ENCODE results near the gene COX20.

The COX20 gene

GRCh38 chr1:244852694-244853093, 17.2 kb downstream of the COX20 start:
- TF ChIP-seq GATA3 (IDR thresholded peaks at IDR 0.05; ENCODE audit: low read depth, low read length), result no peak
- TF ChIP-seq GATA2 (IDR thresholded peaks at IDR 0.05; ENCODE audit: low read depth, low read length), result no peak

GRCh38 chr1:244854166-244854565, 18.7 kb downstream of the COX20 start:
- TF ChIP-seq GATA3 (IDR thresholded peaks at IDR 0.05; ENCODE audit: low read depth, low read length) (no peak), GATA2 (IDR thresholded peaks at IDR 0.05; ENCODE audit: low read depth, low read length) (no peak)

- TF ChIP-seq GATA2 (IDR thresholded peaks at IDR 0.05; ENCODE audit: low read depth, low read length), result no peak
- TF ChIP-seq GATA3 (IDR thresholded peaks at IDR 0.05; ENCODE audit: low read depth, low read length), result no peak
These were observed 19.6 kb downstream of the COX20 start for GRCh38 chr1:244854865-244855578.

GRCh38 chr1:244857761-244858160, 22.3 kb downstream of the COX20 start:
- no peak for TF ChIP-seq GATA2 (IDR thresholded peaks at IDR 0.05; ENCODE audit: low read depth, low read length)
- no peak for TF ChIP-seq GATA3 (IDR thresholded peaks at IDR 0.05; ENCODE audit: low read depth, low read length)

GRCh38 chr1:244858357-244858756, 22.9 kb downstream of the COX20 start:
- no peak for TF ChIP-seq GATA2 (IDR thresholded peaks at IDR 0.05; ENCODE audit: low read depth, low read length)
- TF ChIP-seq GATA3 (IDR thresholded peaks at IDR 0.05; ENCODE audit: low read depth, low read length), result no peak

GRCh38 chr1:244860078-244860477, 24.6 kb downstream of the COX20 start:
- no peak for TF ChIP-seq GATA3 (IDR thresholded peaks at IDR 0.05; ENCODE audit: low read depth, low read length)
- TF ChIP-seq GATA2 (IDR thresholded peaks at IDR 0.05; ENCODE audit: low read depth, low read length), result no peak

GRCh38 chr1:244860914-244861610, 25.6 kb downstream of the COX20 start:
- TF ChIP-seq GATA3 (IDR thresholded peaks at IDR 0.05; ENCODE audit: low read depth, low read length) (no peak), GATA2 (IDR thresholded peaks at IDR 0.05; ENCODE audit: low read depth, low read length) (no peak)

GRCh38 chr1:244861683-244862082, 26.2 kb downstream of the COX20 start:
- TF ChIP-seq GATA3 (IDR thresholded peaks at IDR 0.05; ENCODE audit: low read depth, low read length), result no peak

- TF ChIP-seq GATA3 (IDR thresholded peaks at IDR 0.05; ENCODE audit: low read depth, low read length) (no peak), GATA2 (IDR thresholded peaks at IDR 0.05; ENCODE audit: low read depth, low read length) (no peak)
These were observed 26.9 kb downstream of the COX20 start for GRCh38 chr1:244862354-244862698.

GRCh38 chr1:244862699-244863490, 27.4 kb downstream of the COX20 start:
- TF ChIP-seq GATA2 (IDR thresholded peaks at IDR 0.05; ENCODE audit: low read depth, low read length) (no peak), GATA3 (IDR thresholded peaks at IDR 0.05; ENCODE audit: low read depth, low read length) (no peak)

GRCh38 chr1:244863491-244864252, 28.2 kb downstream of the COX20 start:
- TF ChIP-seq GATA2 (IDR thresholded peaks at IDR 0.05; ENCODE audit: low read depth, low read length), result no peak
- no peak for TF ChIP-seq GATA3 (IDR thresholded peaks at IDR 0.05; ENCODE audit: low read depth, low read length)

GRCh38 chr1:244864253-244865027, 29.0 kb downstream of the COX20 start, which contains the start of gene HNRNPU:
TSS of gene HNRNPU (minus strand) at chr1:244864543. CDS start at chr1:244864307, 236 bp downstream.
- no peak for TF ChIP-seq GATA3 (IDR thresholded peaks at IDR 0.05; ENCODE audit: low read depth, low read length)
- no peak for TF ChIP-seq GATA2 (IDR thresholded peaks at IDR 0.05; ENCODE audit: low read depth, low read length)

- TF ChIP-seq GATA3 (IDR thresholded peaks at IDR 0.05; ENCODE audit: low read depth, low read length), result no peak
- no peak for TF ChIP-seq GATA2 (IDR thresholded peaks at IDR 0.05; ENCODE audit: low read depth, low read length)
These were observed 29.5 kb downstream of the COX20 start for GRCh38 chr1:244865028-244865371.
